H7 (cell line): ENCODE data around the gene PLK4. TPM values are rescaled to one million over a fixed set of nuclear protein-coding genes. Genes with fewer than 3 reads are reported as not detected.

Experiments used
- DNase-seq: peaks from one replicate; pipeline ENCODE4 v3.0.0; 2012
- H3K27me3 ChIP-seq: 2 replicates; pipeline ENCODE4 v1.6.0; 2011; ENCODE audit warnings: mild to moderate bottlenecking, low read length; ENCODE audit not compliant: control insufficient read depth, insufficient read depth
- H3K36me3 ChIP-seq: replicated peaks from 2 replicates; pipeline ENCODE4 v1.5.1; 2011; ENCODE audit warnings: low read length; ENCODE audit not compliant: control insufficient read depth, insufficient read depth
- H3K4me3 ChIP-seq: 2 replicates; pipeline ENCODE4 v1.5.1; 2011; ENCODE audit warnings: low read depth, mild to moderate bottlenecking, control low read depth, low read length, moderate library complexity; ENCODE audit not compliant: insufficient read depth
- total RNA-seq: library from RNA; depleted of rRNA; stranded (reverse); fragments of >200 nt; shearing (Covaris generic); gene quantifications from 2 replicates; pipeline ENCODE4 v1.2.3, GENCODE V29; 2014; rRNA removed

PLK4 gene
- total RNA-seq, 1 experiment from 2014 or later = 24.1 TPM

- Histone ChIP-seq H3K4me3 (no peak overlapping the region), H3K27me3 (no peaks in the 10 kb centered on the region), H3K36me3 (peaks cover 2% of the 10 kb centered on the region)
- DNase-seq = no peak
Measured at GRCh38 chr4:127936974-127937373, 56.3 kb downstream of the PLK4 start.

Other genes with a start within 250 kb of the PLK4 start
- gene INTU, start 247.9 kb upstream of the PLK4 start, total RNA-seq = 10.3 and 11.8 TPM in 2 replicates
- 0.07 TPM in 1 of 2 replicates, not detected in the other for gene SLC25A31, start 150.5 kb upstream of the PLK4 start, total RNA-seq
- 1.2 and 1.7 TPM in 2 replicates for gene HSPA4L, start 98.6 kb upstream of the PLK4 start, total RNA-seq
- gene MFSD8, start 84.3 kb downstream of the PLK4 start, total RNA-seq = 15.7 and 16.2 TPM in 2 replicates
- 16.3 and 17.8 TPM in 2 replicates for gene ABHD18, start 84.5 kb downstream of the PLK4 start, total RNA-seq
- 20.7 and 34.1 TPM in 2 replicates for gene LARP1B, start 180.4 kb downstream of the PLK4 start, total RNA-seq